WI38 (cell line): ENCODE data around the gene ERBB3.

Source experiments
- H3K4me3 ChIP-seq: 2 replicates; pipeline ENCODE4 v1.5.1; 2011; ENCODE audit warnings: low read depth, mild to moderate bottlenecking, control low read depth, low read length
- CTCF ChIP-seq: IDR thresholded peaks from 2 replicates; pipeline ENCODE4 v1.5.1; 2012; ENCODE audit warnings: low read depth, mild to moderate bottlenecking, control low read depth, low read length

ERBB3 gene

GRCh38 chr12:56127888-56128669 lies 48.1 kb downstream of the ERBB3 start, which contains the start of gene ESYT1:
ESYT1 (plus strand) TSS chr12:56128267; CDS start chr12:56128320, 53 bp downstream.
- no peak for TF ChIP-seq CTCF
- H3K4me3 ChIP-seq, result peak within 1 kb of the TSS; percentile 92

GRCh38 chr12:56128670-56129205 lies 48.8 kb downstream of the ERBB3 start:
- peak overlapping the region; percentile 92 for H3K4me3 ChIP-seq
- TF ChIP-seq CTCF, result no peak

GRCh38 chr12:56129206-56129941 lies 49.4 kb downstream of the ERBB3 start:
- peak overlapping the region; percentile 92 for H3K4me3 ChIP-seq
- no peak for TF ChIP-seq CTCF

GRCh38 chr12:56129942-56130495 lies 50.1 kb downstream of the ERBB3 start:
- no peak for TF ChIP-seq CTCF

GRCh38 chr12:56130876-56131275 lies 50.9 kb downstream of the ERBB3 start:
- no peak overlapping the region for H3K4me3 ChIP-seq
- no peak for TF ChIP-seq CTCF

More at GRCh38 chr12:56129942-56130495, 50.1 kb downstream of the ERBB3 start:
- H3K4me3 ChIP-seq, result peak overlapping the region; percentile 92

- no peak for TF ChIP-seq CTCF
Observed at GRCh38 chr12:56134897-56135296, 54.9 kb downstream of the ERBB3 start.

More at GRCh38 chr12:56134897-56135296, 54.9 kb downstream of the ERBB3 start:
- H3K4me3 ChIP-seq, result no peak overlapping the region
